Adipocyte (in vitro differentiated cells): Measurements from ENCODE around the gene LLGL1.
A peak's percentile ranks its signal among the peaks of the same experiment; 100 is the strongest.

Source experiments
- DNase-seq: peaks from one replicate; pipeline ENCODE4 v3.0.0-alpha.2; 2015; ENCODE audit warnings: low read depth
- H3K27me3 ChIP-seq: replicated peaks from 2 replicates; pipeline ENCODE4 v1.7.0; 2013; ENCODE audit warnings: mild to moderate bottlenecking, low read length, moderate library complexity; ENCODE audit not compliant: control insufficient read depth, insufficient read depth
- H3K36me3 ChIP-seq: 2 replicates; pipeline ENCODE4 v1.7.0; 2013; ENCODE audit warnings: low read length, mild to moderate bottlenecking, moderate library complexity; ENCODE audit not compliant: control insufficient read depth, insufficient read depth, severe bottlenecking
- H3K4me1 ChIP-seq: 2 replicates; pipeline ENCODE4 v1.7.0; 2013; ENCODE audit warnings: mild to moderate bottlenecking, low read length, moderate library complexity; ENCODE audit not compliant: control insufficient read depth, insufficient read depth
- H3K4me3 ChIP-seq: 2 replicates; pipeline ENCODE4 v1.7.0; 2013; ENCODE audit warnings: mild to moderate bottlenecking, low read length, moderate library complexity
- H3K9ac ChIP-seq: 2 replicates; pipeline ENCODE4 v1.7.0; 2013; ENCODE audit warnings: mild to moderate bottlenecking, low read length, moderate library complexity
- H3K9me3 ChIP-seq: 2 replicates; pipeline ENCODE4 v1.7.0; 2013; ENCODE audit warnings: mild to moderate bottlenecking, low read length, moderate library complexity; ENCODE audit not compliant: control insufficient read depth

The LLGL1 gene

GRCh38 chr17:18280766-18281371 is 55.4 kb downstream of the LLGL1 start:
- Histone ChIP-seq H3K36me3 (peaks cover 75% of the 10 kb centered on the region), H3K4me3 (no peak overlapping the region), H3K4me1 (peaks cover 18% of the 10 kb centered on the region), H3K9ac (no peak overlapping the region), H3K9me3 (no peaks in the 10 kb centered on the region), H3K27me3 (no peaks in the 10 kb centered on the region)
- DNase-seq: peak; percentile 29

GRCh38 chr17:18281788-18282187 is 56.4 kb downstream of the LLGL1 start:
- no peak overlapping the region for H3K9ac ChIP-seq
- no peak overlapping the region for H3K4me3 ChIP-seq
- DNase-seq: no peak
- peaks cover 71% of the 10 kb centered on the region for H3K36me3 ChIP-seq
- H3K9me3 ChIP-seq: no peaks in the 10 kb centered on the region
- no peaks in the 10 kb centered on the region for H3K27me3 ChIP-seq
- peaks cover 18% of the 10 kb centered on the region for H3K4me1 ChIP-seq

DNA sequence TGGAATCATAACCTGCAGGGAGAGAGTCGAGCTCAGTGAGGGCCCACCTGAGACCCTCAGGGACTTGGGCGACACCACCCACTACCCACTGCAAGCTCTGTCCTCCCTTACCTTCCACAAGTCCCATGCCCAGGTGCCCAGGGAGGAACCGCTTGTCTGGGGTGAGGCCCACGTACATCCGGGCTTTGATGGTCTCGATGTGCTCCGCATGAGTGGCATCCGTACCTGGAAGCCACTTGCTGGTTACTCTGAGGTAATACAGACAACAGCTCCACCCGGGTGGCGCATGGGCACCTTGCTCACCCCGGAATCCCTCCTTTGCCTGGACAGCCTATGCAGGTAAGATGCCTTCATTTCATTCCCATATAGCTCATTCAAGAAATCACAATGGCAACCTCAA is 59.9 kb downstream of the LLGL1 start:
- no peak overlapping the region for H3K9ac ChIP-seq
- H3K4me1 ChIP-seq: peaks cover 5% of the 10 kb centered on the region
- H3K4me3 ChIP-seq: no peak overlapping the region
- DNase-seq: no peak
- no peaks in the 10 kb centered on the region for H3K9me3 ChIP-seq
- no peaks in the 10 kb centered on the region for H3K27me3 ChIP-seq
- peaks cover 76% of the 10 kb centered on the region for H3K36me3 ChIP-seq

GRCh38 chr17:18291718-18292540 is 66.5 kb downstream of the LLGL1 start:
- Histone ChIP-seq H3K36me3 (peaks cover 57% of the 10 kb centered on the region), H3K9me3 (no peaks in the 10 kb centered on the region), H3K4me3 (no peak overlapping the region), H3K9ac (no peak overlapping the region), H3K4me1 (no peaks in the 10 kb centered on the region), H3K27me3 (no peaks in the 10 kb centered on the region)
- DNase-seq: no peak
